GM21390 (cell line): ENCODE measurements around the gene THRB.

Experiments
- ATAC-seq: cut with Tn5 transposase; IDR thresholded peaks from one replicate; pipeline ENCODE4 v1.9.1; 2021; ENCODE audit not compliant: unreplicated experiment

Gene THRB

DNA sequence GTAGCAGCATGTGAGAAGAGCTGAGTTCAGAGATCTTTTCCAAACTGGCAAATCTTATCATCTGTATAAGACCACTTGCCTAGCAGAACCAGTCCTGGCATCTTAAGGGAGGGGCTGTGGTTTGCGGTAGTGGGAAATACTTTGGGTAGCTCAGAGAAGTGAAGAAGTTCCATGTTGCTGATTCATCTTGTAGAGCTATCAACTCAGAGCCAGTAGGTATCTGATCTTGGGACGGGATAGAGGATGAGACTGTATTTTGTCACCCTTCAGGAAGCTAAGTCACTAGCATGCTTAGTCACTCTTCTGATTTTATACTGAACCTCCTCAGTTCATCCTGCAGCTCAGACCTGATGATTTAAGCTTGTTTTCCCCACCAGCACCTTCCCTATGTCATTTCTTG, 338.2 kb downstream of the THRB start:
- no peak for ATAC-seq

DNA sequence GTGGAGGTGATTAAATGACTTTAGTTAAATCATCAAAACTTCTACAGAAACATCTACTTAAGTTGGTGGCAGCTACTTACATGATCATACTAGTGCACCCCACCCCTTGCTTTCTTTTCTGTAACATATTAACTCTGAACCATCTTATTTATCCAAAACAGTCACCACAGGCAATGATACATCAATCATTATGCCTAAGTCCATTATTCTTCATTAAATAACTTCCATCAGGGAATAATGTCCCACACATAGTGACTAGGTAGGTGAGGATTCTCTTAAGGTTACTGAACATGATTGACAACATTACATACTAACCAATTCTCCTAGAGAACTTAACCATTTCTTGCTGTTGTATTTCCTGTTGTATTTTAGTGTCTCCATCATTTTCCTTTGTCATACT, 339.4 kb downstream of the THRB start:
- no peak for ATAC-seq

DNA sequence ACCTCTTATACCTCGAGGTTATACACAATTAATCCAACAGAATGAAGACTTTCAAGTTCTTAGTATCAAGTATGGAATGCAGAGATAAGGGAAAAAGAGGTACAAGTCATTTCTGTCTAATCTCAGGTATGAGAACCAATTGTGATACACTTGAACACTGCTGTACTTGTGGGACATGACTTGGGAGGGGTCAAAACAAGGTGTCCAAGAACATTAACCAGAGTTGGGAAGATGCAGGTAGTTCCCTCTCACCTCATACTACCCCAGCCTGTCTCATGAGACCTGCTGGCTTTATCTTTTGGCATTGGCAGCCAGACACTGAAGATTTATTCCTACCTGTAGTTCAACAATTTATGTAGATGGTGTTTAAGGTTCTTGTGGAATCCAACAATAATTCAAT, 339.9 kb downstream of the THRB start:
- peak; percentile 9 for ATAC-seq

DNA sequence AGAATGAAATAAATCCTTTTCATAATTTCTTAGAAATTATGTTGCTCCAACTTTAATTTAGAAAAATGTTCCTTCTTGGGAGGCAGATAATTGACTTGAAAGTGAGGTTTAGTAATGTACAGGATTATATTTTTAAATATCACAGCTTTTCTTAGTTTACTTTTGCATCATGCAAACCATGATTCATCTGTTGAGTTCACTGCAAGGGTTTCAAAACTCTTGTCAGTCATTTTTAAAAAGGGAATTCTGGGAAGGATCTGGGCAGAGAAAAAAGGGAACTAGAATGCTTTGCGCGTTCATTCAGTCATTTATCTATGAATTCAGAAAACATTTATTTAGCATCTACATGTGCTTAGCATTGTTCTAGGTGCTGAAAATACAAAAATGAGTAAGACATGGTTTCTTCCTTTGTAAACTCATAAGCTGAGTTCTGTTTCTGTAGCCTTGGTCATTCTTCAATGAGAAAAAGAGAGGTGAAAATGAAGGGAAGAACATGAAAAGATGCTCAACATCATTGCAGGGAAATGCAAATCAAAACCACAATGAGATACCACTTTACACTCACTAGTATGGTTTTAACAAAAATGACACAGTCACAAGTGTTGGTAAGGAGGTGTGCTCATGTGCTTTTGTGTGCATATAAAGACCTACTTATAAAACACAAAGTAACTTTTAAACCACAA, 340.5 kb downstream of the THRB start:
- ATAC-seq: peak; percentile 88

DNA sequence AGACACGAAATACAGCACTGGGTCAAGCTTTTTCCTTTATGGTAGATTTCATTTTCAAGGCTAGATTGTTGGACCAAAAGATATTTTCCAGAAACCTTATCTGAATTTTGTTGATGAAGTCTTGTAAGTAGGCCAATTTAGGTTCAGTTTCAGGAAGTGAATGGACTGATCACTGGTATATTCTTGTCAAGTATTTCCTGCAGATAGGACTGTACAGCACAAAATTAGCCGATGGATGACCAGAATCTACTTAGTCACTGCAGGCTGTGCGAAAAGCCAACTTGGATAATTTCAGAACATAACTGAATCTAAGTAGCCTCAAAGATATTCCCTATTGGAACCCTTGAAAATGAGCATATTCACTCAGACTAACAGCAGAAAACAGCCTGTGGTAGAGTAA, 343.1 kb downstream of the THRB start:
- ATAC-seq: no peak

DNA sequence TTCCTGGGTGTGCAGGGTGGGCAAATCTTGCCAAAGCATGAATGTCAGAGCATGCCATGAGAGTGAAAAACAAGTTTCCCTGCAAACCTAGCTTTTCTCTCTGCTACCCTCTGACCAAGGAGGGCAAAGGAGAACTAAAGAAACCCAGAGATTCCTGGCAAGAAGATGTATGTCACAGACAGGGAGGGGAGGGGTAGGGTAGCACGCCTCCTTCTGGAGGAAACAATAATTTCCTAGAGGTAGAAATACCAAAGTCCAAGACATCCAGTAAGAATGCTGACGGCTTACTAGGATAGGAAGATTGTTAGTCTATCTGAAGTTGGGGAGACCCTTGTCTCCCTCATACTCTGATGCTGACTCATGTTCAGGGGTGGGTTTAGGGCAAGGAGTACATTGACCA, 345.6 kb downstream of the THRB start:
- no peak for ATAC-seq

DNA sequence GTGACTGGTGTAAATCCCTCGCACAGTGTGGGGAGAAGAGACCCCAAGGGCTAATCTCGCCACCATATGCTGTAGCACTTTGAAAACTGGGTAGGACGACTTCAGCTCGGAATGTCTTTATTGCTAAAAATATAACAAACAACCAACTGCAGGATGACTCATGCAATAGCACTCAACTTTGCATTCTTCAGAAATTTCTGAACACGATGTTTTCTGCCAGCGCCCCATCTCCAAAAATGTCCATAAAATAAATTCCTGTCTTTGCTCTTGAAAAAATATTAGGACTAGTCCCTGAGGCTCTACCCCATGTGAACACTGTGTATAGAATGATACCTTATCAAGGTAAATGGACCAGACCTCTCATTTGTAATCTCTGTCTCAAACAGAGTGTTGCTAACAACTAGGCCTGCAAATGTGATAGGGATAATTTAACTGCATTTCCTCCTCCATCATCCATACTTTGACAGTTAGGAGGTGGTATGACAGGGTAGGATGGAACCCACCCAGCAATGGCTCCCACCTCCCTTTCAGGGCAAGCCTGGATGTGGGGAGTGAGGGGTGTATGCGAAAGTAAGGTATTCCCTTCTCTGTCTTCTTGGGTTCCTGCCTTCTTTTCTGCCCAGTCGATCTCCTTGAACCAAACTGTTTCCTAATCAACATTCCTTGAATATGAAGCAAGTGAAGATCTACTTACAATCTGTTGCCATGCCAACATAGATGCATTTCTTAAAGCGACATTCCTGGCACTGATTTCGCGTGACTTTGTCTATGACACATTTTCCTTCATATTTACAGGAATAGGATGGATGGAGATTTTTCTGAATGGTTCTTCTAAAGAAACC, 348.4 kb downstream of the THRB start:
- no peak for ATAC-seq

DNA sequence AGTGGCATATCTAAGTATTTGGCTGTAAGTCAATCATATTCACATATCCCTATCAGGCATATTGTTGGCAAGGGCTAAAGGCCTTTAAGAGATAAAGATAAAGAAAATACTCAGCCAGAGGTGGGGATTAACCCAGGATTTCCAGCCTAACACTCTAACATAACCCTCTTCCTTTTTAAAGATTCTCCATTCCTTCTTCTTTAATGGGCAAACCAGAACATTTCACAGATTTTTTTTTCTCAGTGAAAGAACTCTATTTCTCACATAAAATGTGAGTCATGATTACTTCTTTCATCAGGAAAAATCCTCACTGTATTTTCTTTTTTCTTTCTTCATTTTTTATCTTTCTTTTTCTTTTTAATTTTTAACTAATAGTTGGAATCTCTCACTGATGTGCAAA, 349.2 kb downstream of the THRB start:
- no peak for ATAC-seq

DNA sequence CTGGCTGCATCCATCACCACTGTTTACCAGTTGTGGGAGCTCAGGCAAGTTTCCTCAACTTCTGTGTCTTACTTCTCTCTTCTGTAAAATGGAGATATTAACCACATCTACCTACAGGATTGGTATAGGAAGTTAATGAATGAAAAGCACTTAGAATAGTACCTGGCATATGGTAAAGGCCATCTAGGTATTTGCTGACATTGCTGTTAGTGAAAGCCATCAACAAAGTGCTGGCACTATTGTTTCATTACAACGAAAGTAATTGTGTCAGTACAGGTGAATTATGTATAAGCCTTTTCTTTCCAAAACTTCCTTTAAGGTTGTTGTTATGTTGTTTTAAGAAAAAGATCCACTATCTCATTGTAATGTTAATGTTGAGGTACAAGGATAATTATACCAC, 352.5 kb downstream of the THRB start:
- no peak for ATAC-seq

DNA sequence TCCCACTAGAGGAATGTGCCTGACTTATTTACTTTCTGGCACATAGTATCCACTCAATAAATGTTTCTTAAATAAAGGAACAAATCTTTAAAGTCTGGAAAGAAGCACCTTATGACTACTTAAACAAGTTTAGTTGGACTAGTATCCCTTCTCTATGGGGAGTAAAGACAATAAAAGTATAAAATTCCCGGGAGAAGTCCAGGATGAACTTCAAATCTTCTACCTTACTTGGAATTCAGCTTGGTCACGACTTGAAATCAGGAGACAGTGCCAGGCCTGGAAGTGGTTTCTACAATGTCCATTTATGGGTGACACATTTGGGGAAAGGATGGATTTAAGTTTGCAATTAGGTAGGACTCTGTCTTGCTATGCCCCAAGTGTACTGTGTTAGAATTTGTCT, 353.1 kb downstream of the THRB start:
- ATAC-seq: no peak

DNA sequence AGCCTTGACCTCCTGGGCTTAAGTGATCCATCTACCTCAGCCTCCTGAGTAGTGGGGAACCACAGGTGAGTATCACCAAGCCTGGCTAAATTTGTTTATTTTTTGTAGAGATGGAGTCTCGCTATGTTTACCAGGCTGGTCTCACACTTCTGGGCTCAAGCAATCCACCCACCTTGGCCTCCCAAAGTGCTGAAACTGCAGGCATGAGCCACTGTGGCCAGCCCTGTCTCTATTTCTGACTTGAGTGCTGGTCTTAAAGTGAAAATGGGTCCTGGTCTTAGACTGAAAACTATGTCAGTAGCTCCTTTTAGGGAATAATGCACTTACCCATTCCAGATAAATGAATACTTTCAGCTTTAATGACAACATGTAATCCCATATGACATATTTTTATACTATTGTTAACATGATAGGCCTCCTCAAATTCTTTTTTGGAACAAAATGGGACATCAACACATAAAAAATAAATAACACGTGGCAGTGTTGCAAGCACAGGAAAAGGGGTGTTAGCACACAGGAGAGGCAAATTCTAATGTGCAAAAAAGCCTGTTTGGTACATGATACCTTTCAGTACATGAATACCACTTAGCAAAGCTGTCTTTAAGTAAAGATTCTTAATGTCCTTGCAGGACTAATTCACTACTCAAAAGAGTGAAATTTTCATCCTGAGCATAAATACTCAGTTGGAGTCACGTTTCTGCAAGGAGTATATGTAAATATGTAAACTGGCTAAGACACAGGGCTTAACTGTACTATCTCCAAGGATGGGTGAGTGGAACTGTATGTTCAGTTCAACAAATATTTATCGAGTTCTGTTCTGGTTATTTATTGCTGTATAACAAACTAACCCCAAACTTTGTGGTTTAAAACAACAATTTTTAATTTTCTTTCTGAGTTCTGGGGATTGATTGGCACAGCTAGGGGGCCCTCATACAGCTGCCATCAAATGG, 354.9 kb downstream of the THRB start:
- ATAC-seq: no peak

DNA sequence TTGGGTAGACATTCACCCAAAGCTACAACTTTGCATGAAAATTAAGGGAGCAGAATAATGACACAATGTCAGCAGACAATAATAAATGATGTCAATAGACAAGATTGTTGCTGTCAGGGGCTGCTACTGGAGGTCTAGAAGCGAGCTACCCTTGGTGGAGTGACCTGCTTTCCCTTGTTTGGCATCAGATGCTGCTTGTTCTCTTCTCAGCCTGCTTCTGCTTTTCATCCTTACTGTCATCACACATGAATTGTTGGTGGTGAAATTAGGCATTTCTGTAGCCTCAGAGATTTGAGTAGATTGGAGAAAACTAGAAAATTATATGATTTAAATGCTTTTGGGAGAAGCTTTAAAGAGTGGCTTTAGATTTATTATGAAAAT, 355.8 kb downstream of the THRB start:
- ATAC-seq: no peak

DNA sequence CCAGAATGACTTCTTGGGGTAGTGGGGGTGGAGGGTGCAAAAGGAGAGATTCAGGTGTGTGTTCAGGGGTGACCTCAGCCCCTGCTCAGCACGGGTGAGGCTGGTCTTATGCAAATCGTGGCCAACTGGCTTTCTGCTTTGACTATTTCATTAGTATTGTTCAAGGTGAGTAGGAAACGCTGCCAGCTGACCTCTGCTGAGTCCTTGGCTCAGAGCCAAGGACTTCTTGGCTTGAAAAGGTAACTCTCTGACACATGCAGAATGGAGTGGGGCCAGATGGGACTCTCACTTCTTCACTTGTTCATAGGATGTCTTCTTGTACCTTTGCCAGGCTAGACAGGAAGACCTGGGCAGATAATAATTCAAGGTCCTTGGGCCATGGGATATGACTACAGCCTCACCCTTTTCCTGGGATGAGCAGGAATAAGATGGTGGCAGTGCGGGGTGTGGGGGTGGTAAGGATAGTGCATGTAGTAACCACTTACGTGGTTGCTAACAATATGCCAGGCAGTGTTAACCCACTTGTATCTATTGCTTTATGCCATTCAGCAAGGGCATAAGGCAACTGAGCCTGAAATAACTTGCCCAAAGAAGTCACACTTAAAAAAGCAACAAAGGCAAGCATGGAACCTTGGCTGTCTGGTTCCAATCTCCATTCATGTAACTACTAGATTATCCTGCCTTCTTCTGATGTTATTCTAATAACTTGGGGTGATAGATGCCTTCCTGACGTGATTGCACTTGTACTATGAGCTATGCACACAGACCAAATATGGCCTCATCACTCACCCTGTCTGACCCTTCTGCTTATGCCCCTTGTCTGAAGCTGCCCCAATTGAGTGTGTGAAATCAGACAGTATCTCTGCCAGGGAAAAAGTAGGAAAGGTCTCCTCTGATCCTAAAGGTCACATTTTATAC, 356.4 kb downstream of the THRB start:
- no peak for ATAC-seq

DNA sequence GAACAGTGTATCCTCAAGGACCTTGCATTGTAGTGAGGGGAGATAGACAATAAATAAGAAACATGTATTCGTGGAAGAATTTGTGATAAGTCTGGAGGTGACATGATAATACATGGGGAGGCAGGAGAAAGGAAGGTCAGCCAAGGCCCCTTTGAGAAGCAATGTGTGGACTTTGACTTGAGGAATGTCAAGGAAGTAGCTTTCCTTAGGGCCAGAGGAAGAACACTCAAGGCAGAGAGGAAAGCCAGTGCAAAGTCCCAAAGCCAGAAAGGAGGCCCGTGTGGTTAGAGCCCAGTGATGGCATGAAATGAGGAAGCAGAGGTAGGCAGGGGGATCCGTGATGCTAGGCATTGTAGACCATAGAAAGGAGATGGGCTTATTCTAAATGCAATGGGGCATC, 357.3 kb downstream of the THRB start:
- no peak for ATAC-seq

DNA sequence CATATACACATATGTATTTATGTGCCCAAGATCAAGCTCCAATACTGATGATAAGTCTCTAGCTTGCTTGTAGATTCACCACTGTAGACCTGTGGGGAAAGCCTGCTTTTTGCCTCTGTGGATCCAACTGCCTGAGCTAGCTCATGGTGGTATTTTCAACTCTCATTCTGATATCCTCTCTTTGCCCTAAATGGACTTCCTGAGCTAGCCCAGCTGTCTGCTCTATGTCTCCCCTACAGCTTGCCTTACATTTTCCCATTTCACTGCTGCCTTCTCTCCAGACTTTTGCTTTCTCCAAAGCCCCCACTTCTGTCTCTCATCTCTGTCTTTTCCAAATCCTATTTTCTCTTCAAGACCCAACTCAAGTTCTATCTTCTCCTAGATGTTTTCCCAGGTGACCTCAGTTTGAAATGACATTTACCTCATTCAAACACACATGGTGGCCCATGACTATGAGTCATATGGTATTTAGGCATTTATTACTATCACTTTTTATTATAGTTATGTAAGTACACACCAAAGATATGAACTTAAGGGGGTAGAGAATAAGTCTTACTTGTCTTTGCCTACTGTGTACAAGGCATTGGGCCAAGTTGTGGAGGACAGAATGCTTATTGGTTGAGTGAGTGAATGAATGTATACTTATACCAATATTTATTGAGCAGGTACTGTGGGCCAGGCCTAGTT, 357.9 kb downstream of the THRB start:
- no peak for ATAC-seq

DNA sequence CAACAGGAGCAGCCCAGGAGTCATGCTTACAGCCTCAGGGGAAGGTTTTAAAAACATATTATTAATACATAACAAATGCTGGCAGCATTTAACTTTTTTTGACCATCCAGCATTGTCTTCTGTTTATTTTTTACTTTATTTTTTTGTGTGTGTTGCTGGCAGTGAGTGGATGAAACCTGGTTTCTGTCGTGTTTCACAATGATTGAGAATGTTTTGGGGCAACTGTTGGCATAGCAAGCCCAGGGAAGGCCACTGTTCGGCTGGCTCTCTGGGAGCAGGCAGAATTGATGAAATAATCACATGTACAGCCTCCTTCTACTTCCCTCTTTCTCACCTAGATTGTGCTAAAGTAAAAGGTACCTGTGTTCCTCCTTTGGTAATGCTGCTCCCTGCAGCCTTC, 359.4 kb downstream of the THRB start:
- ATAC-seq: no peak

DNA sequence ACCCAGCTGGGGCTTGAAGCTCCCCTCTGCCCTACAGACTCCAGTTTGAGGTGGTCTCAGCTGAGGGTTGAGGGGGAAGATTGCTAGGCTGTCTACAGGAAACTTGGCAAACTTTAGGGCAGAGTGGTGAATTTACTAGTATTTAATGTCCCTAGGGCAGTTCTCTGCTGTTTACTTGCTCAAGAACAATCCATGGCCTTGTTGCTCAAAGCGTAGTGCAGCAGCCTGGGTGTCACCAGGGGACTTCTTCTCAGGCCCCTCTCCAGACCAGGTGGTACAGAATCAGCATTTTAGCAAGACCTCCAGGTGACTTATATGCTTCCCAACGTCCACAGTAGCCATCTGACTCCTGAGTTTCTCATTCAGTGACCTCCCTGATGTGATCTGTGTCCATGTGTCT, 360.7 kb downstream of the THRB start:
- ATAC-seq: no peak

DNA sequence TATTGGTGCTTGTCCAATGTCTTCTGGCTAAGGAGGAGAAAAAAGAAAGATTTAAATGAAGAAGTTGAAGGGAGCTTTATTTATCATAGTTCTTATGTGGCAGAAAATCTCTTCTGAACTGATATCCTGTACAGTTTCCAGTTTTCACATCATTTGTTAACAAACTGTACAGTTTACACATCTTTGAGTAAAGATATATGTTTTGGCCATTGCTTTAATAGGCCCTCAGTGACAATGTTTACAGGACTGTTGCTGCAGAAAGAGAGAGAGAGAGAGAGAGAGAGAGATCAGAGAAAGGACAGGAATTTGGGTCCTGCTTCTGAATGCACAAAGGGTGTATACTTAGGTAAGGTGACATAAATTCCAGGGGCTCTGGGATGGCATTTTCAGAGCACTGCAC, 361.2 kb downstream of the THRB start:
- no peak for ATAC-seq

DNA sequence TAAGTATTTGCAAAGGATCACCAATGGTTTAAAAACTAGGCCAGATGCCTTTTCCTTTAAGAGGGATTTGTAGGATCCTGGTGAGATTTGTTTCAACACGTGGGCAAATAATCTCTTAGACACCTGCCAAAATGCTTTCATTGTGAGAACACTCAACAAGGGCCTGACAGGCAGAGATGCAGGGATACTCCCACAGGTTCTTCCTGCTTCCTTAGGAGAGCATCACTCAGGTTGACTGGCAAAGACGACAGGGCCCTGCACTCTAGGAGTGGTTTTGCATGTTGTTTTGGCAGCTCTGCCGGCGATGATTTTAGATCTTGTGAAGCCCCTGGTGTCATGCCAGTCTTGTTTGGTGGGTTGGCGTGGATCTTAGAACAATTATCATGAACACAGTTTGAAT, 365.1 kb downstream of the THRB start:
- no peak for ATAC-seq
